Nucleus accumbens (tissue), 56 donors: ENCODE data around the gene TNFRSF13B.
"Not testable (repeated sequence)": the region's sequence is repeated elsewhere in the genome, so short reads cannot be mapped to it uniquely, and the experiment has no call there.

Experiments used
- DNase-seq, 56 donors: peaks; one replicate each; lab custom pipeline; 2025; lab: John Stamatoyannopoulos, UW

TNFRSF13B gene

GRCh38 chr17:16987830-16988601, 16.1 kb upstream of the TNFRSF13B start:
- peak in 45 of 56 donors; percentile 2 to 72 (median 42) for DNase-seq

- no peak for DNase-seq
These were observed 15.3 kb upstream of the TNFRSF13B start for GRCh38 chr17:16987066-16987829.

- DNase-seq, result no peak
These were observed 14.5 kb upstream of the TNFRSF13B start for GRCh38 chr17:16986391-16986790.

GRCh38 chr17:16981928-16982327, 10.0 kb upstream of the TNFRSF13B start:
- no peak for DNase-seq

- no peak for DNase-seq
These were observed 9.2 kb upstream of the TNFRSF13B start for GRCh38 chr17:16980813-16981731.

- DNase-seq, result no peak
These were observed 8.1 kb upstream of the TNFRSF13B start for GRCh38 chr17:16980061-16980460.

GRCh38 chr17:16979237-16979823, 7.4 kb upstream of the TNFRSF13B start:
- DNase-seq, result not testable (repeated sequence)

GRCh38 chr17:16977932-16978331, 6.0 kb upstream of the TNFRSF13B start:
- no peak for DNase-seq

GRCh38 chr17:16976725-16977550, 5.0 kb upstream of the TNFRSF13B start:
- no peak for DNase-seq

GRCh38 chr17:16975744-16976625, 4.1 kb upstream of the TNFRSF13B start:
- no peak for DNase-seq

GRCh38 chr17:16975277-16975651, 3.3 kb upstream of the TNFRSF13B start:
- DNase-seq, result no peak

GRCh38 chr17:16974569-16975276, 2.8 kb upstream of the TNFRSF13B start:
- no peak for DNase-seq

GRCh38 chr17:16973760-16974540, 2.0 kb upstream of the TNFRSF13B start:
- DNase-seq, result no peak

- not testable (repeated sequence) for DNase-seq
These were observed 1.1 kb upstream of the TNFRSF13B start for GRCh38 chr17:16973043-16973442.

GRCh38 chr17:16972346-16972745, 428 bp upstream of the TNFRSF13B start:
- no peak for DNase-seq

- no peak for DNase-seq
These were observed 1.7 kb downstream of the TNFRSF13B start for GRCh38 chr17:16969931-16970906.
